Stromal cell of bone marrow (primary cell): ENCODE measurements around the gene ENOSF1.
"Not testable (repeated sequence)": the region's sequence is repeated elsewhere in the genome, so short reads cannot be mapped to it uniquely, and the experiment has no call there.

Source experiments
- DNase-seq: peaks from one replicate; pipeline ENCODE4 v3.0.0-alpha.2; 2012; ENCODE audit warnings: low read depth

ENOSF1 gene

GRCh38 chr18:706405-706804 is 6.0 kb downstream of the ENOSF1 start:
- no peak for DNase-seq

DNA sequence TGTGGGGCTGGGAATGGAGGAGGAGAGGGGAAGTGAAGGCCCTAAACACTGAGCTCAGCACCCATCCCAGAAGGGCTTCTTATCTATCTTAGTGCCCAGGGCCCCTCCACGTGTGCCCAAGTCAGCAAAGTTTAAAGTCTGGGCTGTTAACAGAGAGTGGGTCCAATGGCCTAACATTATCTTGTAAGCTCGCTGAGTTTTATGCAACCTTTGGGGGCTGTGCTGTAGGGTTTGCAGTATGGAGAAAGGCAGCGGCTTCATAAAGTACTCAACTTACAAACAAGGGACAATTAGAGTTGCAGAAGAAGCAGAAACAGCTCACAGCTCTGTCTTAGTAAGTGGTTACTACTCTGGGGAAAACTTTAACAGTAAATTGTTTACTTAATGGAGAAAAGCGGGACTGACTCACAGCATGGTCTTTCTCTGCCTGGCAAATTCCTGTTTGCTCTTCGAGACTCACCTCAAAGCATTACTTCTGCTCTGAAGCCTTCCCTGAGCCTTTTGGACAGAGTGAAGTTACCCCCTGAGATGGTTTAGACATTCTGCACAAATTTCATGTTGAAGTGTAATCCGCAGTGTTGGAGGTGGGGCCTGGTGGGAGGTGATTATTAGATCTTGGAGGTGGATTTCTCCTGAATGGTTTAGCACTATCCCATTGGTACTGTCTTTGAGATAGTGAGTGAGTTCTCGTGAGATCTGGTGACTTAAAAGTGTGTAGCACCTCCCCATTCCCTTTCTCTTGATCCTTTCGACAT is 9.0 kb downstream of the ENOSF1 start:
- peak; percentile 61 for DNase-seq

- no peak for DNase-seq
These were observed 14.6 kb downstream of the ENOSF1 start for GRCh38 chr18:697800-698199.

DNA sequence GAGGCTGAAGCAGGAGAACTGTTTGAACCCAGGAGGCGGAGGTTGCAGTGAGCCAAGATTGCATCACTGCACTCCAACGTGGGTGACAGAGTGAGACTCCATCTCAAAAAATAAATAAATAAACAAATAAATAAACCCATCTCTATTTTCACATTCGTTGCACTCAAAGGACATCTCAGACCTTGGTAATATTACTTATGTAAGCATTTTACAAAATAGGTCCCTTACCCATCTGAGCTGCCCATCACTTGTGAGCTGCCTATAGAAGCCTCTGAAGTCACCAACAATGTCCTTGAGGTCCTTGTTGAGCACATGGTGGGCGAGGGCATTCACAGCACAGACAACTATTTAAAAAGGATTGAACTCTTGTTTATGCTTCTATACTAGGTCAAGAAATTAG is 15.4 kb downstream of the ENOSF1 start:
- no peak for DNase-seq

DNA sequence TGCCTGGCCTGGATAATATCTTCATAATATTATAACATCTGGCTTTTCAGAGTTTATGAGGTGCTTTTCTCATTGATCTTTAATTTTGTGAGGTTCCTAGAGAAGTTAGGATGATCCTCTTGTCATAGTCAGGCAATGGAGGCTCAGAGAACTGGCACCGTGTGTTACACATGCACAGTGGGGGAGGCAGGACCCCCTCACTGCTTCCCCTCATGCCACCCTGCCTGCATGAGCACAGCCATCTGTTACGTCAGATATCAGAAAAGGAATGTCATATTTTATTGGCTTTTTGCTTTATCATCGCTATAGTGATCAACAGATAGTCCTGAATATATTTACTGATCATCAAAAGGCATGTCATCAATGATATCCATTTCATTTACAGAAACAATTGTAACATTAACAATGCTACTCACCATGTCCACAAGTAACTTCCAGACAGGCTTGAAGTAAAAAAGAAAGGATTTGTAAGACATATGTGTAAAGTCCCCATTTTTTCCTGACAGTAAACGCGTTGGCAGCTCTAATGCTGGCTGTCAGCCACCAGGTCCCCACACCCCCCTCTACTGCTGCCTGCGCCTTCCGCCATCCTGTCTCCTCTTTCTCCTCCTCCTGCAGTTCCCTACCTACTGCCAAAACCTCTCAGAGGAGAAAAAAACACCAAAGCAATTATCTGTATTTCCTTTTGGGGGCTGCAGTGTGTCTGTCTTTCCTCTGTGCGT is 18.8 kb downstream of the ENOSF1 start:
- DNase-seq = no peak

- no peak for DNase-seq
These were observed 19.6 kb downstream of the ENOSF1 start for GRCh38 chr18:692824-693223.

GRCh38 chr18:688323-688722 is 24.1 kb downstream of the ENOSF1 start:
- no peak for DNase-seq

DNA sequence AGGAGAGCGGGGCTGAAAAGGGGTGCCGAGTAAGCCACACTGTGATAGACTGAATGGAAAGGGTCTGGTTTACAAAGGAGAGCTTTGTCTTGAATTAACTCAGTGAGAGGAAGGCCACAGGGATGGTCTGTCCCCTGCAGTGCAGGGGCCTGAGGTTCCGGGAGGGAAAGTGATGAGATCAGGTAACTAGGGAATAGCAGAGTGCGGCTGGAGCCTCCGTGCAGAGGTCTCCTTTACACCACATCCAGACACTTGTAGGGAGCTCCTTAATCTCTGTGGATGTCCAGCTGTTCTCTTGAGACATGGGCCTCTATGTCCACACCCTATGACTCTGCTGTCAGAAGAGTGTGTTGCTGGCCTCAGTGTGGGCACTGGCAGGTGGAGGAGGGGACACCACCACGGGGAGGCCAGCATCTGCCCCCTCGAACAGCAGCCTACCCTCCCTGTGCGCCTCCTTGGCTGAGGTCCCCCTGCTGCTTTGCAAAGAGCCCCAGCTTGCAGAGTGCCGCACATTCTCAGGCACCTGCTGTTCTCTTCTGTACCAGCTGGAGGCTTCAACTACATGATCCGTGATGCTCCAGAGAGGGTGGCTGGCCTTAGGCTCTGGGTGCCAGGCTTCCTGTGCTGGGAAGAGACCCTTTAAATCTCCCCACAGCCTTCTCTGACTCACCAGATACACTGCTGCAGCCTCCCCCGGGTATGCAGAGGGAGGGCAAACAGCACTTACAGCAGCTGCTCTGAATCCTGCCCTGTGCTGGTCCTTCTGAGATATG is 25.9 kb downstream of the ENOSF1 start:
- DNase-seq = no peak

- no peak for DNase-seq
These were observed 27.0 kb downstream of the ENOSF1 start for GRCh38 chr18:685438-685837.

DNA sequence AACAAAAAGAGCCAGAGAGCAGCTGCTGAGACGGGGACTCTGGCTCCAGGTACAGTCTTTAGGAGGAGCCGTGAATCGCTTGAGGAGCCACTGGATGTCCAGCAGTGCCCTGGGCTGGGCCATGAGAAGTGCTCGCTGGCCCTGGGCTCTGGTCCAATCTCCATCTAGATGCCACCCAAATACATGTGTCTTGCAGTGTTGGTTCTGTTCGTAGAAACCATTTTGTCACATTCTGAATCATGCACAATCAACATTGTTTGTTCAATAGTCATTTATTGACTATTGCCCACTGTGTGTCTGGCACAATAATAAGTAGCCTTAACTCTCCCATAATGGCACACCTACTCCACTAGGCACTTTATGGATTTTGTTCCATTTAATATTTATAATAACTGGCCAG is 28.9 kb downstream of the ENOSF1 start:
- no peak for DNase-seq

DNA sequence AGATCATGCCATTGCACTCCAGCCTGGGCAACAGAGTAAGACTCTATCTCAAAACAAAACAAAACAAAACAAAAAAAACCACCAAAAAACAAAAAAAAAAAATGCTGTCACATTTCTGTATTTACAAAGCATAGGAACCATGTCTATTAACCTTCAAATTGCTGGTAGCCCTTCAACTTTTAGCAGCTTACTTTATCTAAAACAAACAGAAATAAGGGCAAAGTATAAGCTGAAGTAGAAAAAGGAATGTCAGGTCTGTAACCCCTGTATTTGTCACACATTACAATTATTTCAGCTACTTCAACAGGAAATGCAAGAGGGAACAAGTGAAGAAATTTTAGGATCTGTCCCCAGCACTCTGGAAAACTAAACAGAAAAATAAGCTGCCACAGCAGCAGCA is 29.6 kb downstream of the ENOSF1 start:
- no peak for DNase-seq

GRCh38 chr18:682416-682815 is 30.0 kb downstream of the ENOSF1 start:
- DNase-seq = not testable (repeated sequence)

DNA sequence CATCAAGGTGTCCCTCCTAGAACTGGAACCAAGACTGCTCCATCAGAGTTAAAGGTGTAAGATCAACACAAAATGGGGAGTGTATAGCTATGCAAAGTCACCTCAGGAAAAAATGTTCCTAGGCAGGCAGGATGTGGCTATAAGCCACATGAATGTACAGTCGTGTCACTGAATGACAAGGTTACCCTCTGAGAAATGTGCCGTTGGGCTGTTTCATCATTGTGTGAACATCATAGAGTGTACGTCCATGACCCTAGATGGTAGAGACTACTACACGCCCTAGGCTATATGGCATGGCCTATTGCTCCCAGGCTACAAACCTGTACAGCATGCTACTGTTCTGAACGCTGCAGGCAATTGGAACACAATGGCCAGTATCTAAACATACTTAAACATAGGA is 30.4 kb downstream of the ENOSF1 start:
- DNase-seq = no peak

GRCh38 chr18:680392-680791 is 32.0 kb downstream of the ENOSF1 start:
- no peak for DNase-seq

GRCh38 chr18:679516-679915 is 32.9 kb downstream of the ENOSF1 start:
- DNase-seq = no peak

DNA sequence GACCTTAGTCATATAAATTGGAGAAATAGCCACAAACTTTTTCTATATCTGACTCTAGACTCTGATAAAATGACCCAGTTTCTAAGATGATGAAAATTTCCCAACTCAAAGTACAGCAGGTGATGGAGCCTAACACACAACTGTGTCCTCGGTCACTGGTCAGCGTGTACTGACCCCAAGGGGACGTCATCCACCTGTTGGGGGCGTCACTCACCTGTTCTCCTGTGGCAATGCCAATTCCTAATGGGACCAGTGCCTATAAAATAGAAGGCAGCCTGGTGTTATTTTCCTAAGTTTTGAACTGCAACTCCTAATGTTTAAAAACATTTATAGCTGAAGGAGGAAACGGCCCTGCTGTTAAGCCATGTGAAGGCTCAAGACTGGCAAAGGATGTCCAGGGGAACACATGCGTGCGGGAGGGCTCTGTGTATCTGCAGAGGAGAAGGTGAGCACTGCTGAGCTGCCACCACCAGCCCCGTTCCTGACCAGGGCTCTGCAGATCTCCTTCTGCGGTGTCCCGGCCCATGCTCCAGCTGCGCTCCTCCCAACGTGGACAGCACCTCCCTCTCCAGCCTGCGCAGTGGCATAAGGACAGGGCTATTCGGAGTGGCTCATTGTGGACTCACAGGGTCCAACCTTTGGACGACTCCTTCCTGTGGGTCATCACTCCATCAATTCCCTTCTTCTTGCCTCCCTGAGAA is 33.8 kb downstream of the ENOSF1 start:
- DNase-seq = no peak

GRCh38 chr18:677951-678381 is 34.5 kb downstream of the ENOSF1 start:
- no peak for DNase-seq

- no peak for DNase-seq
These were observed 35.3 kb downstream of the ENOSF1 start for GRCh38 chr18:677145-677544.

- DNase-seq = no peak
These were observed 35.7 kb downstream of the ENOSF1 start for GRCh38 chr18:676736-677135.

DNA sequence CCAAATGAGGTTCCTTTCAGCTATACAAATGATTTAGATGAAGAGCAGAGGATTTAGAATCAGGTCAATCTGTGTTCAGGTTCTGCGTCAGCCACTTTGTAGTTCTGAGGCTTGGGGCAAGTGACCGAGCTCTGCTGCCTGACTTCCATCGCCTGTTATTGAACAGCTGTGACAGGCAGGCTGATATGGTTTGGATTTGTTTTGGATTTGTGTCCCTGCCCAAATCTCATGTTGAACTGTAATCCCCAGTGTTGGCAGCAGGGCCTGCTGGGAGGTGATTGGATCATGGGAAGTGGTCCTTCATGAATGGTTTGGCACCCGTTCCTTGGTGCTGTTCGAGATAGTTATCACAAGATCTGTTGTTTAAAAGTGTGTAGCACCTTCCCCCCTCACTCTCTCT is 36.4 kb downstream of the ENOSF1 start:
- DNase-seq = no peak

DNA sequence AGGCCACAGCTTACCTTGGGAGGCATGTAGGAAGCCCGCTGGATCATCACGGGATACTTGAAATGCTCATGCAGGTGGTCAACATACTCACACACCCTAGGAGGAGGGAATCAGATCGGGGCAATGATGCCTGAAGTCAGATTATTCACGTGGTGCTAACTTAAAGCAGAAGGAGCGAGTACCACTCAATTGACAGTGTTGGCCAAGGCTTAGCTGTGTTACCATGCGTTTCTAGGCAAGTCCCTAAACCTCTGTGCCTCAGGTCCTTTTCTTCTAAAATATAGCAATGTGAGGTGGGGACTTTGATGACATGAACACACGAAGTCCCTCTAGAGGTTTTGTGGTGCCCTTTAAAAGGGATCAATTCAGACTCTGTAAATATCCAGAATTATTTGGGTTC is 37.1 kb downstream of the ENOSF1 start:
- DNase-seq = no peak

- DNase-seq = no peak
These were observed 38.7 kb downstream of the ENOSF1 start for GRCh38 chr18:673769-674168.
